Adipocyte (in vitro differentiated cells): ENCODE measurements around the gene AJM1.
"Not testable (repeated sequence)": the region's sequence is repeated elsewhere in the genome, so short reads cannot be mapped to it uniquely, and the experiment has no call there.

Experiments used
- DNase-seq: peaks from one replicate; pipeline ENCODE4 v3.0.0-alpha.2; 2015; ENCODE audit warnings: low read depth
- H3K27me3 ChIP-seq: replicated peaks from 2 replicates; pipeline ENCODE4 v1.7.0; 2013; ENCODE audit warnings: mild to moderate bottlenecking, low read length, moderate library complexity; ENCODE audit not compliant: control insufficient read depth, insufficient read depth
- H3K36me3 ChIP-seq: 2 replicates; pipeline ENCODE4 v1.7.0; 2013; ENCODE audit warnings: low read length, mild to moderate bottlenecking, moderate library complexity; ENCODE audit not compliant: control insufficient read depth, insufficient read depth, severe bottlenecking
- H3K4me1 ChIP-seq: 2 replicates; pipeline ENCODE4 v1.7.0; 2013; ENCODE audit warnings: mild to moderate bottlenecking, low read length, moderate library complexity; ENCODE audit not compliant: control insufficient read depth, insufficient read depth
- H3K4me3 ChIP-seq: 2 replicates; pipeline ENCODE4 v1.7.0; 2013; ENCODE audit warnings: mild to moderate bottlenecking, low read length, moderate library complexity
- H3K9ac ChIP-seq: 2 replicates; pipeline ENCODE4 v1.7.0; 2013; ENCODE audit warnings: mild to moderate bottlenecking, low read length, moderate library complexity
- H3K9me3 ChIP-seq: 2 replicates; pipeline ENCODE4 v1.7.0; 2013; ENCODE audit warnings: mild to moderate bottlenecking, low read length, moderate library complexity; ENCODE audit not compliant: control insufficient read depth

Gene AJM1

DNA sequence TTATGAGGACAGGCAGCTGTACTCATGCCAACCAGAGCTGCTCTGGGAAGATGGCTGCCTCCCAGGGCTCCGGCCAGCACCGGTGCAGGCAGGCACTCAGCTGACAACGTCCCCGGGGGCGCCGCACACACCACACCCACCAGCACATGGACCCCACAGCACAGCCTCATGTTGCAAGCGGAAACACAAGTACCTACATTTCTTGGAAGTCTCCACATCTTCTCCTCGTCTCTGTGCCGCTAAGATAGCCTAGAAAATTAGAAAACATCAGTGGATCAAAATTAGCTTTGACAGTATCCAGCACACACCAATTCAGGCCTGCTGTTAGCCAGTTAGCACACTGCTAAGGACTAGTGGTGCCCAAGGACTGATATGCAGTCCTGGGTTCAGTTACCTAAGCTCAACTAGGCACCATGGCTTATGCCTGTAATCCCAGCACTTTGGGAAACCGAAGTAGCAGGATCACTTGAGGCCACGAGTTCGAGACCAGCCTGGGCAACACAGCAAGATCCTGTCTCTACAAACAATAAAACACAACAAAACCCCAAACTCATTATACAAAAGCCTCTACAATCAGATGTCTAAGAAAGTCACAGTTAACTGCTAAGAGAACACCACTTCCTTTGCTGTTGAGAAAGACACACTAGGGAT, 21.5 kb downstream of the AJM1 start:
- no peak overlapping the region for H3K4me3 ChIP-seq
- DNase-seq = no peak
- H3K9ac ChIP-seq = peak overlapping the region; percentile 45
- peaks cover 29% of the 10 kb centered on the region for H3K4me1 ChIP-seq
- peaks cover 40% of the 10 kb centered on the region for H3K36me3 ChIP-seq
- no peaks in the 10 kb centered on the region for H3K27me3 ChIP-seq
- H3K9me3 ChIP-seq = no peaks in the 10 kb centered on the region

DNA sequence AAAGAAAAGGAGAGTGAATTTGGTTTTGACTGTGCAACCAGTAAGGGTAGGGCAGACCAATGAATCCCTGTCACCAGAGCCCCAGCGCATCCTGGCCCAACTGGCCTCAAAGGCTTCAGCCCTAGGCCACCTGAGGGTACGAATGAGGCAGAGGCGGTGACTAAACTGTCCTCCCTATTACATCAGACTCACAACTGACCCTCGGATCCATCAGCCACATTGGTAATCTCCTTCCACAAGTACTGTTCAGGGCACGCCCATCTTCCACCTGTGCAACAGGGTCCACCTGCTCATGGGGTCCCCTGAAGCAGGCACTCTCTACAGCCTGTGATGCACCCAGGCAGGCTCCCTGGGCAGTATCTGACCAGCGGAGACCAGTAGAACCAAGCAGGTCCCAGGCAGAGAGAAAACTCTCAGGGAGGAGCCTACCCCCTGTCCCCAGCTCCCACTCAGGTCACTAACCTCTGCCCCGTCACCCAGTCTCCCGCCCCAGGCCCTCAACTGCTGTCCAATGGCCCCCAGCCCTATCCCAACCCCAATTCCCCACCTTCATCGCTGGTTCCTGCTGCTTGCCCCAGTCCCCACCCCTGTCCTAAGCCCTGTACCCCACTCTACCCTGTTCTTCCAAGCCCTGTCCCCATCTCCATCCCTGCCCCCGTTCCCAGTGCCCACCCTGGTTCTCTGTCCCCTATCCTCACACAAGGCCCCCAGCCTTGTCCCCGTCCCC, 22.9 kb downstream of the AJM1 start:
- Histone ChIP-seq H3K36me3 (peaks cover 40% of the 10 kb centered on the region), H3K9me3 (no peaks in the 10 kb centered on the region), H3K9ac (peak overlapping the region; percentile 91), H3K4me1 (peaks cover 17% of the 10 kb centered on the region), H3K27me3 (no peaks in the 10 kb centered on the region), H3K4me3 (peak overlapping the region; percentile 84)
- DNase-seq = no peak

DNA sequence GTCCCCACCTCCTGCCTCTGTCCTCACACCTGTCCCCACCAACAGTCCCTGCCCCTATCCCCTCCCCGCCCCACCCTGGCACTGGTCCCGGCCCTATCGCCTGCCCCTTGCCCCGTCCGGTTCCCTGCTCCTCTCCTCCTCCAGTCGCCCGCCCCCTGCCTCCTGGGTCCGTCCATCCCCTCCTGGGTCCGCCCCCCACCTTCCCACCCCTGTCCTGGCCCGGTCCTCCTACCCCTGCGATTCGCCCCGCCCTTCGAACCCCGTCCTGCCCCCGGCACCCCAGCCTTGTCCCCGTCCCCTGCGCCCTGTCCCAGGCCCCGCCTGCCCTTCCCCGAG, 23.5 kb downstream of the AJM1 start:
- no peak for DNase-seq
- peak overlapping the region; percentile 91 for H3K9ac ChIP-seq
- H3K4me1 ChIP-seq = peaks cover 17% of the 10 kb centered on the region
- H3K36me3 ChIP-seq = peaks cover 36% of the 10 kb centered on the region
- H3K9me3 ChIP-seq = no peaks in the 10 kb centered on the region
- no peaks in the 10 kb centered on the region for H3K27me3 ChIP-seq
- peak overlapping the region; percentile 84 for H3K4me3 ChIP-seq

DNA sequence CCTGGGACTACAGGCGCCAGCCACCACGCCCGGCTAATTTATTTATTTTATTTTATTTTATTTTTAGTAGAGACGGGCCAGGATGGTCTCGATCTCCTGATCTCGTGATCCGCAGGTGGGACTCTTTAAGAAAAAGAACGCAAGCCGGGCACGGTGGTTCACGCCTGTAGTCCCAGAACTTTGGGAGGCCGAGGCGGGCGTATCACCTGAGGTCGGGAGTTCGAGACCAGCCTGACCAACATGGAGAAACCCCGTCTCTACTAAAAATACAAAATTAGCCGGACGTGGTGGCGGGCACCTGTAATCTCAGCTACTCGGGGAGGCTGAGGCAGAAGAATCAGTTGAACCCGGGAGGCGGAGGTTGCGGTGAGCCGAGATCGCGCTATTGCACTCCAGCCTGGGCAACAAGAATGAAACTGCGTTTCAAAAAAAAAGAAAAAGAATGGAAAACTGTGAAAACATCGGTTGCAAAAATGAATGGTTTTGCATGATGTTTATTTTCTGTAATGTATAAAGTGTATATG, 24.7 kb downstream of the AJM1 start:
- not testable (repeated sequence) for H3K9me3 ChIP-seq, H3K27me3 ChIP-seq, DNase-seq
- peaks cover 17% of the 10 kb centered on the region for H3K4me1 ChIP-seq
- peaks cover 24% of the 10 kb centered on the region for H3K36me3 ChIP-seq
- peak overlapping the region; percentile 91 for H3K9ac ChIP-seq
- H3K4me3 ChIP-seq = peak overlapping the region; percentile 84

DNA sequence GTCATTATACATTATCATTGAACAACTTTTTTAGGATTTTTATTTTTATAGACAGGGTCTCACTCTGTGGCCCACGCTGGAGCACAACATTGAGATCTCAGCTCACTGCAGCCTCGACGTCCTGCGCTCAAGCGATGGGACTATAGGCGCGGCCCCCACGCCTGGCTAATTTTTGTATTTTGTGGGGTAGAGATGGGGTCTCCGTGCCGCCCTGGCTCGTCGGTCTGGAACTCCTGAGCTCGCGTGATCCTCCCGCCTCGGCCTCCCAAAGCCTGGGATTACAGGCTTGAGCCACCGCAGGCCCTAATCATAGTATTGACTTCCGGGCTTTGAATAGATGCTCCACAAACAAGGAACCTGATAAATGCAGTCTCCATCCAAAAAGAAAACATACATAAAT, 25.2 kb downstream of the AJM1 start:
- no peak for DNase-seq
- peaks cover 19% of the 10 kb centered on the region for H3K36me3 ChIP-seq
- peaks cover 5% of the 10 kb centered on the region for H3K9me3 ChIP-seq
- peaks cover 17% of the 10 kb centered on the region for H3K4me1 ChIP-seq
- H3K4me3 ChIP-seq = peak overlapping the region; percentile 84
- H3K9ac ChIP-seq = no peak overlapping the region
- no peaks in the 10 kb centered on the region for H3K27me3 ChIP-seq

DNA sequence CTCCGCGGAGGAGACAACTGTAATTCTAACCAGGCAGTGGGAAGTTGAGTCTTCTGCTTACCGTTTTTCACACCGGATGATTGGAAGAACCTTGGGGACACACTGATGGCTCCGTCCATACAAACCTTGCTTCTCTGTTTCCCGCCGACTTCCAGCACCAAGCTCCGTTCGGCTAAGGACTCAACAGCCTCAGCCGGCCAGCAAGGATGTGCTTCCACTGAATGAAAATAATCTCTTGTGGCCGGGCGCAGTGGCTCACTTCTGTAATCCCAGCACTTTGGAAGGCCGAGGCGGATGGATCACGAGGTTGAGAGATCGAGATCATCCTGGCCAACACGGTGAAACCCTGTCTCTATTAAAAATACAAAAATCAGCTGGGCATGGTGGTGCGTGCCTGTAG, 25.6 kb downstream of the AJM1 start:
- Histone ChIP-seq H3K9me3 (peaks cover 8% of the 10 kb centered on the region), H3K27me3 (no peaks in the 10 kb centered on the region), H3K9ac (no peak overlapping the region), H3K36me3 (peaks cover 14% of the 10 kb centered on the region), H3K4me1 (peaks cover 17% of the 10 kb centered on the region), H3K4me3 (no peak overlapping the region)
- DNase-seq = no peak

DNA sequence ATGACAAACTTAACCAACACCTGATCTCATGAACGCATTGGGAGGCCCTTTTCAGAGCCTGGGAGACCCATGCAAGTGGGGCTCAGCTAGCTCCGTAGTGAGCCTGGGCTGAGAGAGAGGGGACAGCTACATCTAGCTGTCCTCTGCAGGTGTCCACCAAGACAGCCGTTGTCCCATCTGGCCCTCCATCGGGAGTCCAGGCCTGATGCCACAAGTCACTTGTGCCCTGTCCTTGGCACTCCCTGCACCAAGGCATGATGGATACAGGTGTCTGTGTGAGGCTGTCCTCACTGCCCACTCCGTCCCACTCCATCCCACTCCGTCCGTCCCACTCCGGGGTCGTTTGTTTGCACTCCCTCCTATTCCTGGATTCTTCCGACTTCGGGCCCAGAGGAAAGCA, 26.4 kb downstream of the AJM1 start:
- no peak for DNase-seq
- Histone ChIP-seq H3K4me1 (peaks cover 17% of the 10 kb centered on the region), H3K4me3 (no peak overlapping the region)

DNA sequence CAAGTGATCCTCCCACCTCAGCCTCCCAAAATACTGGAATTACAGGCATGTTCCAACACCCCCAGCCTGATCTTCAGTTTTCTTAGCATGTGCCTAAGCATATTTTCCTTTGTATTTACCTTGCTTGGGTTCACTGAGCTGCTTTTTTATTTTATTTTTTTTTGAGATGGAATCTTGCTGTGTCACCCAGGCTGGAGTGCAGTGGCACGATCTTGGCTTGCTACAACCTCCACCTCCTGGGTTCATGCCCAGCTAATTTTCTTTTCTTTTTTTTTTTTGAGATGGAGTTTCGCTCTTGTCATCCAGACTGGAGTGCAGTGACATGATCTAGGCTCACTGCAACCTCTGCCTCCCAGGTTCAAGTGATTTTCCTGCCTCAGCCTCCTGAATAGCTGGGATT, 27.3 kb downstream of the AJM1 start:
- H3K36me3 ChIP-seq, H3K4me3 ChIP-seq, H3K9ac ChIP-seq, H3K9me3 ChIP-seq, H3K27me3 ChIP-seq, DNase-seq: not testable (repeated sequence)
- H3K4me1 ChIP-seq = peaks cover 13% of the 10 kb centered on the region

More for the DNA sequence above, 26.4 kb downstream of the AJM1 start:
- H3K9me3 ChIP-seq = peaks cover 8% of the 10 kb centered on the region
- H3K9ac ChIP-seq = no peak overlapping the region
- peaks cover 7% of the 10 kb centered on the region for H3K36me3 ChIP-seq
- no peaks in the 10 kb centered on the region for H3K27me3 ChIP-seq

DNA sequence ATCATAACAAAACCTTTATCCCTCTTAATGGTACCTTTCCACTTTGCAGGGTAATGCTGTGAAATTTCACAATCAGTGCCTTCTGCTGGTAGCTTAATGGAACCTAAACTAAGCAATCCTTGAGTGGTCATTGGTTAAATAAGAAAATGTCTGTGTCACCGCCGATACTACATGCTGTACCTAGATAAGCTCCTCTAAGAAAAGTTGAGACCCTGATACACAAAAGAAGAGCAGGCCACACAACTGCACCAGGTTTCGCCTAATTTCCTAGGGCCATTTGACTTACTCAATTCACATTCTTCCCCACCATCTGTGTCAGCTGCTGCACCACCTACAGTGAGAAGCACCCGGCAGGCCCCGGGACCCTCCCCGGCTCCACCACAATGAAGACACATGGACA, 32.9 kb downstream of the AJM1 start:
- Histone ChIP-seq H3K4me3 (no peak overlapping the region), H3K4me1 (no peaks in the 10 kb centered on the region), H3K36me3 (no peaks in the 10 kb centered on the region), H3K9ac (no peak overlapping the region), H3K27me3 (no peaks in the 10 kb centered on the region), H3K9me3 (peaks cover 8% of the 10 kb centered on the region)
- DNase-seq = no peak

DNA sequence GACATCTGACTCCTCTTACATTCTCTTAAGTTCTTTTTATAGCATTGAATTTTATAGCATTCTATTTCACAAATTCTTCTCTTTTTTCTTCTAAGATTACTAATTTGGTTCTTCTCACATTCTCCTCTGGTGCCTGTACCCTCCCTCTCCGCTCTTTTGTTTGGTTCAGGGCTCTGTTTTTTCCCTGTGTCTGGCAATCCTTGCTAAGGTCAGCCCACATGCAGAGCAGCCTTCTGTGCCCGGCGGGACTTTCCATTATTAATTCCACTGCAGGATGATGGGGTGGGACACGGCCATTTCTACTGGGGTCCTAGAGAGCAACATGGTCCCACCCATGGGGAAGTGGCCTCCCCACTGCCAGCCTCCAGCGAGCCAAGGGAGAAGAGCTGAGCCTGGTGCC, 34.2 kb downstream of the AJM1 start:
- no peak overlapping the region for H3K9ac ChIP-seq
- H3K36me3 ChIP-seq = no peaks in the 10 kb centered on the region
- H3K9me3 ChIP-seq = peaks cover 8% of the 10 kb centered on the region
- no peak overlapping the region for H3K4me3 ChIP-seq
- no peak for DNase-seq
- H3K27me3 ChIP-seq = no peaks in the 10 kb centered on the region
- H3K4me1 ChIP-seq = peaks cover 1% of the 10 kb centered on the region

DNA sequence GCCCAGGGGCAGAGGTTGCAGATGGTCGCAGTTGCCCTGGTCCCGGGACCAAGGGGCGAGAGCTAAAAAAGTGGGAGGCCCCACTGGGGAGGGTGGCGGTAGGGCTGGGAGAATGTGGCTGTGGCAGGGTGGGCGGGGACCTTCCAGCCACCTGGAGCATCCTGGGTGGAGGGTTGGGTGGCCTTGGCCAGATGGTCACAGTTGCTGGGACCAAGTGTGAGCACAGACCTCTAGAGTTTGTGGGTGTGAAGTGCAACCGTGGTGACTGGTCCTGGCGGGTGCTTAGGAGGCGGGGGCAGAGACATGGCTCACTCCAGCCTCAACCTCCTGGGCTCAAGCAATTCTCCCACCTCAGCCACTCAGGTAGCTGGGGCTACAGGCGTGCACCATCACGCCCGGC, 38.4 kb downstream of the AJM1 start:
- Histone ChIP-seq H3K4me3 (no peak overlapping the region), H3K4me1 (peaks cover 20% of the 10 kb centered on the region), H3K9me3 (no peaks in the 10 kb centered on the region), H3K9ac (no peak overlapping the region), H3K36me3 (no peaks in the 10 kb centered on the region), H3K27me3 (no peaks in the 10 kb centered on the region)
- DNase-seq = no peak
